ENCODE data around the gene BACE1. TPM values are rescaled to one million over a fixed set of nuclear protein-coding genes. Genes with fewer than 3 reads are reported as not detected.

The BACE1 gene
- total and polyA plus RNA-seq, 2 of the 13 experiments (the other 11 are each of a cell fraction or from before 2014, with no cell fraction given), result 7.5 to 17.9 TPM

GRCh38 chr11:117300283-117300663 is 15.8 kb downstream of the BACE1 start (continued):
- no peak for TF ChIP-seq CCAR2 (optimal IDR thresholded peaks at IDR 0.05; ENCODE audit: low read depth, low read length)
- no peak for TF ChIP-seq ZNF101 (CRISPR knock-in tag; IDR thresholded peaks at IDR 0.05; ENCODE audit: borderline replicate concordance, low read depth)
- 0 out of 2 replicates have a peak, but pooled peaks have one; percentile 22 for TF ChIP-seq ZNF784 (CRISPR knock-in tag; IDR thresholded peaks at IDR 0.05; ENCODE audit: borderline replicate concordance)
- no peak for TF ChIP-seq ZBTB1 (CRISPR knock-in tag; IDR thresholded peaks at IDR 0.05; ENCODE audit: borderline replicate concordance)
- no peak for TF ChIP-seq HOXA9 (CRISPR knock-in tag; IDR thresholded peaks at IDR 0.05; ENCODE audit: borderline replicate concordance)
- no peak for TF ChIP-seq ZNF20 (CRISPR knock-in tag; IDR thresholded peaks at IDR 0.05)
- no peak for TF ChIP-seq ZFP36L2 (CRISPR knock-in tag; IDR thresholded peaks at IDR 0.05)
- TF ChIP-seq ZBTB43 (CRISPR knock-in tag; conservative IDR thresholded peaks at IDR 0.05), result no peak
- 0 out of 2 replicates have a peak, but pooled peaks have one; percentile 9 for TF ChIP-seq ZFY (CRISPR knock-in tag; IDR thresholded peaks at IDR 0.05)
- TF ChIP-seq ZBTB21 (CRISPR knock-in tag; IDR thresholded peaks at IDR 0.05), result no peak
- no peak for TF ChIP-seq ZSCAN9 (CRISPR knock-in tag; IDR thresholded peaks at IDR 0.05; ENCODE audit: borderline replicate concordance)
- peak; percentile 26; the same call in 1 of the 2 replicates for TF ChIP-seq TFDP1 (CRISPR knock-in tag; IDR thresholded peaks at IDR 0.05; ENCODE audit: borderline replicate concordance)
- peak; percentile 94 for TF ChIP-seq ZNF740 (CRISPR knock-in tag; IDR thresholded peaks at IDR 0.05)
- no peak for TF ChIP-seq GRHL1 (CRISPR knock-in tag; conservative IDR thresholded peaks at IDR 0.05)
- TF ChIP-seq NONO (IDR thresholded peaks at IDR 0.05), result no peak
- 0 out of 2 replicates have a peak, but pooled peaks have one; percentile 19 for TF ChIP-seq NONO (CRISPR knock-in tag; conservative IDR thresholded peaks at IDR 0.05)
